ENCODE data around the gene GRIK4.

GRCh38 chr11:120517801-120518291, 6.3 kb downstream of the GRIK4 start:
- TF ChIP-seq TAF1 (IDR thresholded peaks at IDR 0.05; ENCODE audit: borderline replicate concordance, low read depth, low read length): no peak
- no peak for TF ChIP-seq POLR2A (IDR thresholded peaks at IDR 0.05; ENCODE audit: low read depth, low read length)

All from GM12892 (cell line).